Progenitor cell of endocrine pancreas (in vitro differentiated cells): ENCODE data around the gene COL1A1. TPM values are rescaled to one million over a fixed set of nuclear protein-coding genes. Genes with fewer than 3 reads are reported as not detected.

Experiments
- DNase-seq: peaks from one replicate; pipeline ENCODE4 v3.0.0; 2021; ENCODE audit warnings: low spot score; ENCODE audit not compliant: unreplicated experiment
- H3K27ac Mint-ChIP-seq: 2 replicates; pipeline ENCODE4 v1.8.0; 2021; ENCODE audit warnings: mild to moderate bottlenecking, moderate library complexity, mixed read lengths
- H3K27me3 Mint-ChIP-seq: 2 replicates; pipeline ENCODE4 v1.8.0; 2021; ENCODE audit warnings: mixed read lengths
- H3K36me3 Mint-ChIP-seq: 2 replicates; pipeline ENCODE4 v1.8.0; 2022; ENCODE audit warnings: mixed read lengths; ENCODE audit not compliant: insufficient read depth
- H3K4me1 Mint-ChIP-seq: 2 replicates; pipeline ENCODE4 v1.8.0; 2021; ENCODE audit warnings: low read depth, mixed read lengths
- H3K4me3 Mint-ChIP-seq: 2 replicates; pipeline ENCODE4 v1.8.0; 2021; ENCODE audit warnings: low read depth, mild to moderate bottlenecking, moderate library complexity, mixed read lengths
- H3K9me3 Mint-ChIP-seq: 2 replicates; pipeline ENCODE4 v1.8.0; 2021; ENCODE audit warnings: low read depth, mixed read lengths
- total RNA-seq: library from RNA; stranded (reverse); gene quantifications from 2 replicates; pipeline ENCODE4 v1.2.1, GENCODE V29; 2021
- TF ChIP-seq, protein P1 (sequence below): fragments of 200-600 bp; sonication (generic); IDR thresholded peaks from one replicate; pipeline ENCODE4 v1.5.0; 2021; ENCODE audit warnings: antibody characterized with exemption, mild to moderate bottlenecking; ENCODE audit not compliant: unreplicated experiment

The COL1A1 gene
- total RNA-seq, 1 donor from 2014 or later = 26.7 TPM

DNA sequence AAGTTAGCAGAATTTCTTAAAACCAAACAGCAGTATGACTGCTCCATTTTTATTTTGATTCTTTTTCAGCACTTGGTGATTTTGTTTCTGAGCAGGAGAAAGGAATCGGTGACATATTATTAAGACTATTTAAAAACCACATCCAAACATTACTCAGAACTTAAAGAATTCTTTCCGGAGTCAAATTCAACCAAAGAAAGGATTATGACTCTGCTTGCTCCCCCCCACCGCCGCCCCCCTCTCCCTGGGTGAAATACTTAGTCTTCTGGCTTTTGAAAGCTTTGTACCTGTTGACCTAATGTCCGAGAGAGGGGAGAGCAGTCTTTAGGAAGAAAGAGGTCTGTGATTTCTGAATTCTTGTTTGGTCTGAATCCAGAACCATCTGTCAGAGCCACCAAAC lies 17.9 kb upstream of the COL1A1 start:
- TF ChIP-seq, protein P1, sequence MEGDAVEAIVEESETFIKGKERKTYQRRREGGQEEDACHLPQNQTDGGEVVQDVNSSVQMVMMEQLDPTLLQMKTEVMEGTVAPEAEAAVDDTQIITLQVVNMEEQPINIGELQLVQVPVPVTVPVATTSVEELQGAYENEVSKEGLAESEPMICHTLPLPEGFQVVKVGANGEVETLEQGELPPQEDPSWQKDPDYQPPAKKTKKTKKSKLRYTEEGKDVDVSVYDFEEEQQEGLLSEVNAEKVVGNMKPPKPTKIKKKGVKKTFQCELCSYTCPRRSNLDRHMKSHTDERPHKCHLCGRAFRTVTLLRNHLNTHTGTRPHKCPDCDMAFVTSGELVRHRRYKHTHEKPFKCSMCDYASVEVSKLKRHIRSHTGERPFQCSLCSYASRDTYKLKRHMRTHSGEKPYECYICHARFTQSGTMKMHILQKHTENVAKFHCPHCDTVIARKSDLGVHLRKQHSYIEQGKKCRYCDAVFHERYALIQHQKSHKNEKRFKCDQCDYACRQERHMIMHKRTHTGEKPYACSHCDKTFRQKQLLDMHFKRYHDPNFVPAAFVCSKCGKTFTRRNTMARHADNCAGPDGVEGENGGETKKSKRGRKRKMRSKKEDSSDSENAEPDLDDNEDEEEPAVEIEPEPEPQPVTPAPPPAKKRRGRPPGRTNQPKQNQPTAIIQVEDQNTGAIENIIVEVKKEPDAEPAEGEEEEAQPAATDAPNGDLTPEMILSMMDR = no peak
- peaks cover 3% of the 10 kb centered on the region for H3K27me3 Mint-ChIP-seq
- H3K36me3 Mint-ChIP-seq = no peaks in the 10 kb centered on the region
- peak overlapping the region; percentile 70 for H3K27ac Mint-ChIP-seq
- H3K4me3 Mint-ChIP-seq = no peak overlapping the region
- H3K4me1 Mint-ChIP-seq = peaks cover 18% of the 10 kb centered on the region
- DNase-seq = no peak
- H3K9me3 Mint-ChIP-seq = no peaks in the 10 kb centered on the region

DNA sequence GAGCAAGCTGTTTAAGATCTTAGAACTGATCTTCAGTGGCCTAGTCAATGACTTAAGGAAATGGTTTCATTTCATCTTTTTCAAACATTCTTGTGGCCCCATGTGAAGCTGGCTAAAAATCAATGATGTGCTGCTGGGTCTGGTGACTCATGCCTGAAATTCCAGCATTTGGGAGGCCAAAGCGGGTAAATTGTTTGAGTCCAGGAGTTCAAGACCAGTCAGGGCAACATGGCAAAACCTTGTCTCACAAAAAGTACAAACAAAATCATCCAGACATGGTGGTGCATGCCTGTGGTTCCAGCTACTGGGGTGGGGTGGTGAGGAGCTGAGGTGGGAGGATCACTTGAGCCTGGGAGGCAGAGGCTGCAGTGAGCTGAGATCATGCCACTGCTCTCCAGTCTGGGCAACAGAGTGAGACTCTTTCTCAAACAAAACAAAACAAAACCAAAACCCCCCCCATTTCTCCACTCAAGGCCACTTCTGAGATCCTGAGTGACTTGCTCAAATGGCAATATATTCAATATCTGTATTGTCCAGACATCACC lies 17.4 kb upstream of the COL1A1 start:
- H3K4me1 Mint-ChIP-seq = peaks cover 18% of the 10 kb centered on the region
- peak overlapping the region; percentile 11 for H3K27ac Mint-ChIP-seq

DNA sequence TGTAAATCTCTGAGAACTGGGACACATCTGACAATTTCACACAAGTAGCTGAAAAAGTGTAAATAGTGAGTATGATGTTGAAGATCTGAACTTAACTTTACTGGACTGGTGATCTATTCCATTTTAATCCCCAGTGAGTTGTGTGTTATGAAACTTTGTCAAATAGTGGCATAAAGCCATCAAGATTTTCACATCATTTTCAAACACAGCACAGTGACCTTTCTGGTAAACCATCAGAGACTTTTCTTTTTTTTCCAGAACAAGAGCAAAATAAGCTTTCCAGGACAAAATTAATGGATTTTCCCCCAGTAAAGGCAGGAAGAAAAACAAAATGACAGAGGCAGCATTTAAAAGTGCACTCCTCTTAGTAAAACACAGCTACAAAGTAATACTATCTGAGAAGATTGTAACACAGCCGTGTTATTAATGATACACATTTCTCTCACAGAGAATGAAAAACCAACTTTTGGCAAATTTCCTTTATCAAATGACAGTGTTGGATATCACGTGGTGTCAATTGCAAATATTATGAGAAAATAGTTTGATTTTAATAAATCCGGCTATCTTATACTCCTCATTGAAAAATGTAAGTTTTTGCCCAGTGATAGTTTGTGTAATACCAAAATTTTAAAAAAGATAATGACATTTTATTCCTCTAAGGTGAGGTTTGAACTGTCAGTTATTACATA lies 16.8 kb upstream of the COL1A1 start:
- Mint-ChIP-seq H3K36me3 (no peaks in the 10 kb centered on the region), H3K27ac (peak overlapping the region; percentile 50), H3K27me3 (peaks cover 3% of the 10 kb centered on the region), H3K9me3 (no peaks in the 10 kb centered on the region), H3K4me1 (peaks cover 18% of the 10 kb centered on the region), H3K4me3 (no peak overlapping the region)
- no peak for DNase-seq
- TF ChIP-seq, protein P1 = no peak

More for the DNA sequence above, 17.4 kb upstream of the COL1A1 start:
- peaks cover 3% of the 10 kb centered on the region for H3K27me3 Mint-ChIP-seq
- no peaks in the 10 kb centered on the region for H3K36me3 Mint-ChIP-seq
- TF ChIP-seq, protein P1 = no peak
- no peak for DNase-seq
- H3K9me3 Mint-ChIP-seq = no peaks in the 10 kb centered on the region
- no peak overlapping the region for H3K4me3 Mint-ChIP-seq

DNA sequence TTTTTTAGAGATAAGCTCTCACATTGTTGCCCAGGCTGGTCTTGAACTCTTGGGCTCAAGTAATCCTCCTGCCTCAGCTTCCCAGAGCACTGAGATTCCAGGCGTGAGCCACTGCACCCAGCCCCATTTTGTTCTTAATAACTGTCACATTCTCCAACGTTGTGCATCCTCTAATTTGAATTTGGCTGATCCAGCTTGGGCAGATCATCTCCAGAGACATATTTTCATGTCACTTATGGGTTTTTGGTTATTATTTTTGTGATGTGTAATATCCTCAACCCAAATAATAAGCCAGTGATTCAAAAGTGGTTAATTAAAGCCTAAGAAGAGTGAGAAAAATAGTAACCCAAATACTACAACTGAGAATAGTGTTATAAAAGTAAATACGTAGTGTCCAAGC lies 16.2 kb upstream of the COL1A1 start:
- DNase-seq = no peak
- Mint-ChIP-seq H3K27ac (peak overlapping the region; percentile 50), H3K4me1 (peaks cover 20% of the 10 kb centered on the region), H3K9me3 (no peaks in the 10 kb centered on the region), H3K36me3 (no peaks in the 10 kb centered on the region), H3K4me3 (no peak overlapping the region), H3K27me3 (peaks cover 3% of the 10 kb centered on the region)
- TF ChIP-seq, protein P1 = no peak

DNA sequence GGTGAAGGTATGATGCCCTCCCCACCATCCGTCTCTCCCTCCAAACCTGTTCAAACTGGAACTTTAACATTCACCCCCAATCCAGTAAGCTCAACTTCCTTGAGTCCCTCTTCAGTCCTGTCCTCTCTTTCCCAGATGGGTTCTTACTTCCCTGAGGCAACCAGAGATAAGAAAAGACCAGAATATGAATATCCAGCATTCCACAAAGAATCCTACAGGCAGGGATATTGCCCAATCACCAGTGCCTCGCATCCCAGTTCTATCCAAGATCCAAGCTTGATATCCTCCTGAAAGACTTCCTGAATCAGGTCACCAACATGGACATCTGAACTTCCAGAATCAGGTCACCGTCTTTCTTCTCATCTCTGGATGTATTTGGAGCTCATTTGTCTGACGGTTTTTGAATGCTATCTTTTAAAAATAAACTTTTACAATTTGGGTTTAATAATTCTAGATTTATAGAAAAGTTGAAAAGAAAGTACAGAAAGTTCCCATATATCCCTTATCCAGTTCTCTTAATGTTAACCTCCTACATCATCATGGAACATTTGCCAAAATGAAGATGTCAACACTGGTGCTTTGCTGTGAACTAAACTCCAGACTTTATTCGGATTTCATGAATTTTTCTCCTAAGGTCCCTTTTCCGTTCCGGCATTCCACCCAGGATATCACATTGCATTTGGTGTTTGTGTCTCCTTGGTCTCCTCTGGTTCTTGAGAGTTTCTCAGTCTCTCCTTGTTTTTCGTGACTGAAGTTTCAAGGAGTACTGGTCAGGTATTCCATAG lies 13.7 kb upstream of the COL1A1 start:
- TF ChIP-seq, protein P1 = no peak
- H3K36me3 Mint-ChIP-seq = no peaks in the 10 kb centered on the region
- H3K9me3 Mint-ChIP-seq = no peaks in the 10 kb centered on the region
- H3K4me3 Mint-ChIP-seq = no peak overlapping the region
- H3K27me3 Mint-ChIP-seq = peaks cover 7% of the 10 kb centered on the region
- no peak overlapping the region for H3K27ac Mint-ChIP-seq
- H3K4me1 Mint-ChIP-seq = peaks cover 28% of the 10 kb centered on the region
- no peak for DNase-seq
